ENCODE measurements around the gene HMGN1. TPM values are rescaled to one million over a fixed set of nuclear protein-coding genes. Genes with fewer than 3 reads are reported as not detected.

Gene HMGN1
- total RNA-seq, 2 donors from 2014 or later = 37.1 to 39.6 TPM

- Histone ChIP-seq H3K27ac (peak within 1 kb of the TSS; percentile 96 to 99), H3K36me3 (peaks cover 8% of the 10 kb centered on the region), H3K4me1 (peaks cover 0 to 23% of the 10 kb centered on the region in 2 donors), H3K27me3 (no peaks in the 10 kb centered on the region), H3K4me3 (peak within 1 kb of the TSS; percentile 83 to 96), H3K9me3 (no peaks in the 10 kb centered on the region)
- peak; percentile 73 for DNase-seq (ENCODE audit: low spot score)
- TF ChIP-seq CTCF (IDR thresholded peaks at IDR 0.05) = peak in 1 of 2 donors; percentile 65
Measured at GRCh38 chr21:39313571-39314142, 35.2 kb downstream of the HMGN1 start, which contains the start of gene BRWD1. Gene BRWD1 (minus strand): TSS chr21:39313632. CDS start chr21:39313491, 141 bp downstream.

- Histone ChIP-seq H3K4me1 (peaks cover 0 to 19% of the 10 kb centered on the region in 2 donors), H3K4me3 (peak overlapping the region; percentile 83 to 96), H3K9me3 (no peaks in the 10 kb centered on the region), H3K36me3 (peaks cover 8% of the 10 kb centered on the region), H3K27ac (peak overlapping the region; percentile 96 to 99), H3K27me3 (no peaks in the 10 kb centered on the region)
- no peak for TF ChIP-seq CTCF (IDR thresholded peaks at IDR 0.05)
- DNase-seq (ENCODE audit: low spot score) = no peak
Measured at GRCh38 chr21:39313042-39313570, 35.8 kb downstream of the HMGN1 start.

GRCh38 chr21:39312112-39313041 is 36.5 kb downstream of the HMGN1 start:
- TF ChIP-seq CTCF (IDR thresholded peaks at IDR 0.05) = no peak
- peak overlapping the region; percentile 83 to 96 for H3K4me3 ChIP-seq
- H3K36me3 ChIP-seq = peaks cover 8% of the 10 kb centered on the region
- H3K27me3 ChIP-seq = no peaks in the 10 kb centered on the region
- H3K27ac ChIP-seq = peak overlapping the region; percentile 96 to 99
- no peaks in the 10 kb centered on the region for H3K9me3 ChIP-seq
- peaks cover 0 to 19% of the 10 kb centered on the region in 2 donors for H3K4me1 ChIP-seq
- DNase-seq (ENCODE audit: low spot score) = peak; percentile 94

- H3K9me3 ChIP-seq = no peaks in the 10 kb centered on the region
- no peaks in the 10 kb centered on the region for H3K27me3 ChIP-seq
- H3K36me3 ChIP-seq = peaks cover 8% of the 10 kb centered on the region
- no peak for TF ChIP-seq CTCF (IDR thresholded peaks at IDR 0.05)
- H3K27ac ChIP-seq = no peak overlapping the region
- DNase-seq (ENCODE audit: low spot score) = no peak
- H3K4me3 ChIP-seq = no peak overlapping the region
- peaks cover 0 to 19% of the 10 kb centered on the region in 2 donors for H3K4me1 ChIP-seq
Measured at GRCh38 chr21:39311164-39311563, 37.7 kb downstream of the HMGN1 start.

- peaks cover 0 to 12% of the 10 kb centered on the region in 2 donors for H3K4me1 ChIP-seq
- peaks cover 26% of the 10 kb centered on the region for H3K36me3 ChIP-seq
- no peak for DNase-seq (ENCODE audit: low spot score)
- no peaks in the 10 kb centered on the region for H3K9me3 ChIP-seq
- no peaks in the 10 kb centered on the region for H3K27me3 ChIP-seq
- no peak for TF ChIP-seq CTCF (IDR thresholded peaks at IDR 0.05)
- no peak overlapping the region for H3K27ac ChIP-seq
- no peak overlapping the region for H3K4me3 ChIP-seq
Measured at GRCh38 chr21:39307466-39307865, 41.4 kb downstream of the HMGN1 start.
